K562 (cell line): ENCODE data around the gene INPP5D. TPM values are rescaled to one million over a fixed set of nuclear protein-coding genes. Genes with fewer than 3 reads are reported as not detected.

Experiments
- polyA plus RNA-seq, 8 experiments: library from polyadenylated mRNA; depleted of rRNA in 4 of 8; stranded (reverse) in 5 of 8; unstranded in 3 of 8; fragments of >200 nt; fragmentation: Nextera tagmentation in 2 of 8; fragmentation: Illumina TruSeq in 1 of 8; extraction: Ambion mirVana in 2 of 8; extraction: Trizol in 1 of 8; gene quantifications; 2 replicates each; pipeline versions ENCODE4 v1.2.1 to v1.2.3, GENCODE V29; 2011 to 2014; ENCODE audit warnings: inconsistent platforms in 1 of 8, missing spikeins in 1 of 8
- total RNA-seq, 7 experiments: library from RNA; depleted of rRNA in 6 of 7; stranded (reverse); fragments of >200 nt in 6 of 7; fragmentation: Illumina TruSeq in 2 of 7; extraction: Trizol in 2 of 7; gene quantifications; 2 replicates each; pipeline versions ENCODE4 v1.2.1 to v1.2.3, GENCODE V29; 2011 to 2021; ENCODE audit warnings: low replicate concordance in 1 of 7
- TF ChIP-seq, protein P1 (sequence below), 2 experiments: fragments of 450-650 bp; formaldehyde crosslinking in 1 of 2; IDR thresholded peaks; 2 replicates each; pipeline versions ENCODE4 v1.4.0 to v1.6.1; 2014 to 2020; ENCODE audit warnings: mild to moderate bottlenecking in 2 of 2, borderline replicate concordance in 1 of 2, low read depth in 1 of 2
- TF ChIP-seq, protein P2 (sequence below): sonication (generic); formaldehyde crosslinking; IDR thresholded peaks from 2 replicates; pipeline ENCODE4 v1.5.0; 2020; ENCODE audit warnings: missing genetic modification reagents
- TF ChIP-seq, protein P3 (sequence below): fragments of 450-650 bp; IDR thresholded peaks from 2 replicates; pipeline ENCODE4 v1.6.1; 2016; ENCODE audit warnings: mild to moderate bottlenecking, moderate library complexity
- TF ChIP-seq, protein P4 (sequence below): fragments of 250-450 bp; sonication (Bioruptor Pico); IDR thresholded peaks from 2 replicates; pipeline ENCODE4 v1.8.0; 2022; ENCODE audit warnings: moderate library complexity, mild to moderate bottlenecking, inconsistent platforms

The INPP5D gene
- total and polyA plus RNA-seq, 9 of the 15 experiments (the other 6 are each of a cell fraction or from before 2014, with no cell fraction given), result 0.55 to 6.2 (median 2.2) TPM

DNA sequence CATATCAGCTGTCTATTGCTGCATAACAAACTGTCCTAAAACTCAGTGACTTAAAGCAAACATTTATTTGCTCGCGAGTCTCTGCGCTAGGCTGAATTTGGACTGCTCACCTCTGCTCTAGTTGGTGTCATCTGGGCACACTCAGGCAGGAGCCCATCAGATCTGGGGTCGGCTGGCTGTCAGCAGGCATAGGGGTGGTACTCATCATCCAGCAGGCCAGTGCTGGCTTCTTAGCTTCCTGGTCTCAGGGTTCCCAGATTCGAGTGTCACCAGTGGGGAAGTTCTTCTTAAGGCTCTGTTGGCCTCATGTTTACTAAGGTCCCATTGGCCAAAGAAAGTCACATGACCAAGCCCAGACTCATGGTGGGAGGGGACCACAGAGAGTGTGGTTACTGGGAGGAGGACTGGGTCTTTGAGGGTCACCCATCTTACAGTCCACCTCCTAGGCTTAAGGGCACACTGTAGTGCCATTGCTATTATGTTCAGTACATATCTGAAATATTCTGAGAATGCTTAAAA lies 119.8 kb downstream of the INPP5D start (continued):
- TF ChIP-seq, protein P1, sequence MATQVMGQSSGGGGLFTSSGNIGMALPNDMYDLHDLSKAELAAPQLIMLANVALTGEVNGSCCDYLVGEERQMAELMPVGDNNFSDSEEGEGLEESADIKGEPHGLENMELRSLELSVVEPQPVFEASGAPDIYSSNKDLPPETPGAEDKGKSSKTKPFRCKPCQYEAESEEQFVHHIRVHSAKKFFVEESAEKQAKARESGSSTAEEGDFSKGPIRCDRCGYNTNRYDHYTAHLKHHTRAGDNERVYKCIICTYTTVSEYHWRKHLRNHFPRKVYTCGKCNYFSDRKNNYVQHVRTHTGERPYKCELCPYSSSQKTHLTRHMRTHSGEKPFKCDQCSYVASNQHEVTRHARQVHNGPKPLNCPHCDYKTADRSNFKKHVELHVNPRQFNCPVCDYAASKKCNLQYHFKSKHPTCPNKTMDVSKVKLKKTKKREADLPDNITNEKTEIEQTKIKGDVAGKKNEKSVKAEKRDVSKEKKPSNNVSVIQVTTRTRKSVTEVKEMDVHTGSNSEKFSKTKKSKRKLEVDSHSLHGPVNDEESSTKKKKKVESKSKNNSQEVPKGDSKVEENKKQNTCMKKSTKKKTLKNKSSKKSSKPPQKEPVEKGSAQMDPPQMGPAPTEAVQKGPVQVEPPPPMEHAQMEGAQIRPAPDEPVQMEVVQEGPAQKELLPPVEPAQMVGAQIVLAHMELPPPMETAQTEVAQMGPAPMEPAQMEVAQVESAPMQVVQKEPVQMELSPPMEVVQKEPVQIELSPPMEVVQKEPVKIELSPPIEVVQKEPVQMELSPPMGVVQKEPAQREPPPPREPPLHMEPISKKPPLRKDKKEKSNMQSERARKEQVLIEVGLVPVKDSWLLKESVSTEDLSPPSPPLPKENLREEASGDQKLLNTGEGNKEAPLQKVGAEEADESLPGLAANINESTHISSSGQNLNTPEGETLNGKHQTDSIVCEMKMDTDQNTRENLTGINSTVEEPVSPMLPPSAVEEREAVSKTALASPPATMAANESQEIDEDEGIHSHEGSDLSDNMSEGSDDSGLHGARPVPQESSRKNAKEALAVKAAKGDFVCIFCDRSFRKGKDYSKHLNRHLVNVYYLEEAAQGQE (IDR thresholded peaks at IDR 0.05; ENCODE audit: borderline replicate concordance), result peak; percentile 37
- TF ChIP-seq, protein P1 (CRISPR knock-in tag; IDR thresholded peaks at IDR 0.05; ENCODE audit: low read depth), result no peak
- TF ChIP-seq, protein P2, sequence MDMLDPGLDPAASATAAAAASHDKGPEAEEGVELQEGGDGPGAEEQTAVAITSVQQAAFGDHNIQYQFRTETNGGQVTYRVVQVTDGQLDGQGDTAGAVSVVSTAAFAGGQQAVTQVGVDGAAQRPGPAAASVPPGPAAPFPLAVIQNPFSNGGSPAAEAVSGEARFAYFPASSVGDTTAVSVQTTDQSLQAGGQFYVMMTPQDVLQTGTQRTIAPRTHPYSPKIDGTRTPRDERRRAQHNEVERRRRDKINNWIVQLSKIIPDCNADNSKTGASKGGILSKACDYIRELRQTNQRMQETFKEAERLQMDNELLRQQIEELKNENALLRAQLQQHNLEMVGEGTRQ (CRISPR knock-in tag), result peak; percentile 88
- TF ChIP-seq, protein P3, sequence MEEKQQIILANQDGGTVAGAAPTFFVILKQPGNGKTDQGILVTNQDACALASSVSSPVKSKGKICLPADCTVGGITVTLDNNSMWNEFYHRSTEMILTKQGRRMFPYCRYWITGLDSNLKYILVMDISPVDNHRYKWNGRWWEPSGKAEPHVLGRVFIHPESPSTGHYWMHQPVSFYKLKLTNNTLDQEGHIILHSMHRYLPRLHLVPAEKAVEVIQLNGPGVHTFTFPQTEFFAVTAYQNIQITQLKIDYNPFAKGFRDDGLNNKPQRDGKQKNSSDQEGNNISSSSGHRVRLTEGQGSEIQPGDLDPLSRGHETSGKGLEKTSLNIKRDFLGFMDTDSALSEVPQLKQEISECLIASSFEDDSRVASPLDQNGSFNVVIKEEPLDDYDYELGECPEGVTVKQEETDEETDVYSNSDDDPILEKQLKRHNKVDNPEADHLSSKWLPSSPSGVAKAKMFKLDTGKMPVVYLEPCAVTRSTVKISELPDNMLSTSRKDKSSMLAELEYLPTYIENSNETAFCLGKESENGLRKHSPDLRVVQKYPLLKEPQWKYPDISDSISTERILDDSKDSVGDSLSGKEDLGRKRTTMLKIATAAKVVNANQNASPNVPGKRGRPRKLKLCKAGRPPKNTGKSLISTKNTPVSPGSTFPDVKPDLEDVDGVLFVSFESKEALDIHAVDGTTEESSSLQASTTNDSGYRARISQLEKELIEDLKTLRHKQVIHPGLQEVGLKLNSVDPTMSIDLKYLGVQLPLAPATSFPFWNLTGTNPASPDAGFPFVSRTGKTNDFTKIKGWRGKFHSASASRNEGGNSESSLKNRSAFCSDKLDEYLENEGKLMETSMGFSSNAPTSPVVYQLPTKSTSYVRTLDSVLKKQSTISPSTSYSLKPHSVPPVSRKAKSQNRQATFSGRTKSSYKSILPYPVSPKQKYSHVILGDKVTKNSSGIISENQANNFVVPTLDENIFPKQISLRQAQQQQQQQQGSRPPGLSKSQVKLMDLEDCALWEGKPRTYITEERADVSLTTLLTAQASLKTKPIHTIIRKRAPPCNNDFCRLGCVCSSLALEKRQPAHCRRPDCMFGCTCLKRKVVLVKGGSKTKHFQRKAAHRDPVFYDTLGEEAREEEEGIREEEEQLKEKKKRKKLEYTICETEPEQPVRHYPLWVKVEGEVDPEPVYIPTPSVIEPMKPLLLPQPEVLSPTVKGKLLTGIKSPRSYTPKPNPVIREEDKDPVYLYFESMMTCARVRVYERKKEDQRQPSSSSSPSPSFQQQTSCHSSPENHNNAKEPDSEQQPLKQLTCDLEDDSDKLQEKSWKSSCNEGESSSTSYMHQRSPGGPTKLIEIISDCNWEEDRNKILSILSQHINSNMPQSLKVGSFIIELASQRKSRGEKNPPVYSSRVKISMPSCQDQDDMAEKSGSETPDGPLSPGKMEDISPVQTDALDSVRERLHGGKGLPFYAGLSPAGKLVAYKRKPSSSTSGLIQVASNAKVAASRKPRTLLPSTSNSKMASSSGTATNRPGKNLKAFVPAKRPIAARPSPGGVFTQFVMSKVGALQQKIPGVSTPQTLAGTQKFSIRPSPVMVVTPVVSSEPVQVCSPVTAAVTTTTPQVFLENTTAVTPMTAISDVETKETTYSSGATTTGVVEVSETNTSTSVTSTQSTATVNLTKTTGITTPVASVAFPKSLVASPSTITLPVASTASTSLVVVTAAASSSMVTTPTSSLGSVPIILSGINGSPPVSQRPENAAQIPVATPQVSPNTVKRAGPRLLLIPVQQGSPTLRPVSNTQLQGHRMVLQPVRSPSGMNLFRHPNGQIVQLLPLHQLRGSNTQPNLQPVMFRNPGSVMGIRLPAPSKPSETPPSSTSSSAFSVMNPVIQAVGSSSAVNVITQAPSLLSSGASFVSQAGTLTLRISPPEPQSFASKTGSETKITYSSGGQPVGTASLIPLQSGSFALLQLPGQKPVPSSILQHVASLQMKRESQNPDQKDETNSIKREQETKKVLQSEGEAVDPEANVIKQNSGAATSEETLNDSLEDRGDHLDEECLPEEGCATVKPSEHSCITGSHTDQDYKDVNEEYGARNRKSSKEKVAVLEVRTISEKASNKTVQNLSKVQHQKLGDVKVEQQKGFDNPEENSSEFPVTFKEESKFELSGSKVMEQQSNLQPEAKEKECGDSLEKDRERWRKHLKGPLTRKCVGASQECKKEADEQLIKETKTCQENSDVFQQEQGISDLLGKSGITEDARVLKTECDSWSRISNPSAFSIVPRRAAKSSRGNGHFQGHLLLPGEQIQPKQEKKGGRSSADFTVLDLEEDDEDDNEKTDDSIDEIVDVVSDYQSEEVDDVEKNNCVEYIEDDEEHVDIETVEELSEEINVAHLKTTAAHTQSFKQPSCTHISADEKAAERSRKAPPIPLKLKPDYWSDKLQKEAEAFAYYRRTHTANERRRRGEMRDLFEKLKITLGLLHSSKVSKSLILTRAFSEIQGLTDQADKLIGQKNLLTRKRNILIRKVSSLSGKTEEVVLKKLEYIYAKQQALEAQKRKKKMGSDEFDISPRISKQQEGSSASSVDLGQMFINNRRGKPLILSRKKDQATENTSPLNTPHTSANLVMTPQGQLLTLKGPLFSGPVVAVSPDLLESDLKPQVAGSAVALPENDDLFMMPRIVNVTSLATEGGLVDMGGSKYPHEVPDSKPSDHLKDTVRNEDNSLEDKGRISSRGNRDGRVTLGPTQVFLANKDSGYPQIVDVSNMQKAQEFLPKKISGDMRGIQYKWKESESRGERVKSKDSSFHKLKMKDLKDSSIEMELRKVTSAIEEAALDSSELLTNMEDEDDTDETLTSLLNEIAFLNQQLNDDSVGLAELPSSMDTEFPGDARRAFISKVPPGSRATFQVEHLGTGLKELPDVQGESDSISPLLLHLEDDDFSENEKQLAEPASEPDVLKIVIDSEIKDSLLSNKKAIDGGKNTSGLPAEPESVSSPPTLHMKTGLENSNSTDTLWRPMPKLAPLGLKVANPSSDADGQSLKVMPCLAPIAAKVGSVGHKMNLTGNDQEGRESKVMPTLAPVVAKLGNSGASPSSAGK, result peak; percentile 84
- TF ChIP-seq, protein P4, sequence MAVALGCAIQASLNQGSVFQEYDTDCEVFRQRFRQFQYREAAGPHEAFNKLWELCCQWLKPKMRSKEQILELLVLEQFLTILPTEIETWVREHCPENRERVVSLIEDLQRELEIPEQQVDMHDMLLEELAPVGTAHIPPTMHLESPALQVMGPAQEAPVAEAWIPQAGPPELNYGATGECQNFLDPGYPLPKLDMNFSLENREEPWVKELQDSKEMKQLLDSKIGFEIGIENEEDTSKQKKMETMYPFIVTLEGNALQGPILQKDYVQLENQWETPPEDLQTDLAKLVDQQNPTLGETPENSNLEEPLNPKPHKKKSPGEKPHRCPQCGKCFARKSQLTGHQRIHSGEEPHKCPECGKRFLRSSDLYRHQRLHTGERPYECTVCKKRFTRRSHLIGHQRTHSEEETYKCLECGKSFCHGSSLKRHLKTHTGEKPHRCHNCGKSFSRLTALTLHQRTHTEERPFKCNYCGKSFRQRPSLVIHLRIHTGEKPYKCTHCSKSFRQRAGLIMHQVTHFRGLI (CRISPR knock-in tag), result no peak
